Adrenal gland (tissue), 12 donors: ENCODE results near the gene TUBB4A. TPM values are rescaled to one million over a fixed set of nuclear protein-coding genes. Genes with fewer than 3 reads are reported as not detected.

Experiments used
- DNase-seq, 7 donors: peaks; one replicate each; pipeline ENCODE4 v3.0.0-alpha.2; 2019 to 2020
- H3K27ac ChIP-seq, 5 donors: fragments of 200-600 bp; sonication (generic) in 4 of 5; 1 replicate in 3 of 5; 2 replicates in 2 of 5; pipeline versions ENCODE4 v1.5.1 to v1.8.0; 2016 to 2020; ENCODE audit warnings: mild to moderate bottlenecking in 1 of 5
- H3K27me3 ChIP-seq: fragments of 200-600 bp; 2 replicates; pipeline ENCODE4 v1.8.0; 2021
- H3K36me3 ChIP-seq, 2 donors: fragments of 200-600 bp; replicated peaks in 1 of 2; 1 replicate in 1 of 2; 2 replicates in 1 of 2; pipeline versions ENCODE4 v1.5.1 to v1.8.0; 2018 to 2022
- H3K4me1 ChIP-seq, 2 donors: fragments of 200-600 bp; replicated peaks in 1 of 2; 1 replicate in 1 of 2; 2 replicates in 1 of 2; pipeline versions ENCODE4 v1.5.1 to v1.8.0; 2018 to 2021
- H3K4me3 ChIP-seq, 4 donors: fragments of 200-600 bp; sonication (generic) in 3 of 4; one replicate each; pipeline ENCODE4 v1.5.1; 2016 to 2018
- H3K9me3 ChIP-seq, 3 donors: fragments of 200-600 bp; sonication (generic) in 1 of 3; replicated peaks in 1 of 3; 1 replicate in 2 of 3; 2 replicates in 1 of 3; pipeline versions ENCODE4 v1.5.1 to v1.8.0; 2016 to 2021
- CTCF ChIP-seq, 6 experiments: fragments of 450-650 bp in 4 of 6; fragments of 200-600 bp in 2 of 6; sonication (generic) in 1 of 6; IDR thresholded peaks; 1 replicate in 5 of 6; 2 replicates in 1 of 6; pipeline versions ENCODE4 v1.5.1 to v1.8.0; 2016 to 2021; ENCODE audit warnings: antibody characterized with exemption in 6 of 6, mild to moderate bottlenecking in 2 of 6, moderate library complexity in 1 of 6
- POLR2A ChIP-seq, 2 donors: fragments of 450-650 bp; IDR thresholded peaks; one replicate each; pipeline ENCODE4 v1.6.1; 2017; ENCODE audit warnings: antibody characterized with exemption in 2 of 2, mild to moderate bottlenecking in 2 of 2, moderate library complexity in 1 of 2
- WGBS, 4 donors: extraction: QIAGEN DNeasy Blood & Tissue Kit in 2 of 4; methylation state at CpG; one replicate each; pipeline versions ENCODE4 v1.1.5 to v1.1.7; 2013 to 2017; 5-methylcytosine and 5-hydroxymethylcytosine counted together
- intact Hi-C, 2 donors: fragments of 100-400 bp; cut with DNase I; formaldehyde crosslinking; loops; one replicate each; pipeline versions ENCODE4 v1.14.1 to v1.15.0; 2022 to 2023
- polyA plus RNA-seq, 3 donors: library from polyadenylated mRNA; stranded (reverse); fragments of 200-250 nt in 2 of 3; fragments of 350-450 nt in 1 of 3; fragmentation: Illumina TruSeq in 1 of 3; extraction: RNeasy Lipid Tissue Mini Kit (QIAGEN cat#74804) in 1 of 3; gene quantifications; one replicate each; pipeline ENCODE4 v1.2.3, GENCODE V29; 2013 to 2014
- total RNA-seq, 9 donors: library from RNA; depleted of rRNA in 4 of 9; stranded (reverse); fragments of >200 nt in 4 of 9; fragments of 120-200 nt in 1 of 9; fragmentation: NEBNext Ultra II Directional in 1 of 9; extraction: Animal tissue kit (Norgen Biotek cat#: 25700) in 1 of 9; gene quantifications; one replicate each; pipeline versions ENCODE4 v1.1.0 to v1.2.4, GENCODE V29; 2013 to 2023
- donor health status: healthy with polysubstance abuse.
- donor health status: Bipolar disorder and iron deficiency.
- donor health status: DM: yes; HTN: yes; CAD: no.
- donor health status: DM: no; HTN: no; CAD: no.
- donor health status: DM: no; HTN: no; CAD: no.
- donor health status: DM: yes; HTN: yes; CAD: no.

The TUBB4A gene
- total and polyA plus RNA-seq, 12 donors, result 50.4 to 752 (median 138) TPM

GRCh38 chr19:6458695-6459261 lies 43.3 kb downstream of the TUBB4A start:
- TF ChIP-seq CTCF (IDR thresholded peaks at IDR 0.05) (peak in 1 of 6 experiments; percentile 10), POLR2A (IDR thresholded peaks at IDR 0.05) (no peak)
- Histone ChIP-seq H3K9me3 (no peaks in the 10 kb centered on the region), H3K4me1 (peaks cover 9 to 11% of the 10 kb centered on the region in 2 donors), H3K4me3 (peak overlapping the region in 3 of 4 donors; percentile 25 to 88 (median 44)), H3K27me3 (peaks cover 3% of the 10 kb centered on the region), H3K36me3 (peaks cover 0 to 12% of the 10 kb centered on the region in 2 donors), H3K27ac (peak overlapping the region in 3 of 5 donors; percentile 58 to 90 (median 72))
- 31 to 50% (median 44%) methylated on average over 6 to 16 of the region's 16 CpGs for WGBS, 4 donors
- intact Hi-C loops, result no loop called here
- DNase-seq, result peak in 2 of 7 donors; percentile 16 to 25

GRCh38 chr19:6457958-6458694 lies 44.0 kb downstream of the TUBB4A start:
- peaks cover 9 to 11% of the 10 kb centered on the region in 2 donors for H3K4me1 ChIP-seq
- H3K36me3 ChIP-seq, result peaks cover 0 to 15% of the 10 kb centered on the region in 2 donors
- H3K4me3 ChIP-seq, result peak overlapping the region in 1 of 4 donors; percentile 88
- intact Hi-C loops, result no loop called here
- peak in 2 of 7 donors; percentile 13 to 53 for DNase-seq
- WGBS, 4 donors, result 82 to 94% (median 86%) methylated on average over 3 to 17 of the region's 17 CpGs
- no peaks in the 10 kb centered on the region for H3K27me3 ChIP-seq
- no peak for TF ChIP-seq POLR2A (IDR thresholded peaks at IDR 0.05)
- no peak for TF ChIP-seq CTCF (IDR thresholded peaks at IDR 0.05)
- no peak overlapping the region for H3K27ac ChIP-seq
- H3K9me3 ChIP-seq, result no peaks in the 10 kb centered on the region

DNA sequence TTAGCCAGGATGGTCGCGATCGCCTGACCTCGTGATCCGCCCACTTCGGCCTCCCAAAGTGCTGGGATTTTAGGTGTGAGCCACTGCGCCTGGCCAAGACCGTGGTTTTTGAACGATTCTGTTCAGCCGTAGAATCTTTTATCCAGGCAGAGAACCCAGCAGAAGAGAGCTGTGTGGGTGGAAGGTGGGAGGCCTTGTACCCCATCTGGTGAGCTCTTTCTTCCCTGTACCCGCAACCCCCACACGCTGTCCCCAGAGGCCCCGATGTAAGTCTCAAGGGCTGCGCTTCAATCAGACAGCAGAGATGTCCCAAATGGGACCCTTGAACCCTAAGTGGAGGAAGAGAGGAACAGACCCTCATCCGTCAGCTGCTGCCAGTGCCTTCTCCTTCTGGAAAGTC lies 46.2 kb downstream of the TUBB4A start:
- no peaks in the 10 kb centered on the region for H3K9me3 ChIP-seq
- H3K36me3 ChIP-seq, result peaks cover 0 to 18% of the 10 kb centered on the region in 2 donors
- TF ChIP-seq CTCF (IDR thresholded peaks at IDR 0.05) (no peak), POLR2A (IDR thresholded peaks at IDR 0.05) (no peak)
- WGBS, 4 donors, result 95 to 99% (median 97%) methylated on average over 11 to 15 of the region's 15 CpGs
- no peak overlapping the region for H3K27ac ChIP-seq
- no peak for DNase-seq
- H3K4me1 ChIP-seq, result peaks cover 9 to 11% of the 10 kb centered on the region in 2 donors
- no peaks in the 10 kb centered on the region for H3K27me3 ChIP-seq
- H3K4me3 ChIP-seq, result no peak overlapping the region
- intact Hi-C loops, result no loop called here

- H3K36me3 ChIP-seq, result peaks cover 0 to 18% of the 10 kb centered on the region in 2 donors
- WGBS, 4 donors, result 96 to 100% (median 99%) methylated on average over 10 to 11 of the region's 11 CpGs
Observed at GRCh38 chr19:6453951-6454565, 48.1 kb downstream of the TUBB4A start.

More at GRCh38 chr19:6453951-6454565, 48.1 kb downstream of the TUBB4A start:
- no peak for DNase-seq
- Histone ChIP-seq H3K9me3 (no peaks in the 10 kb centered on the region), H3K4me3 (no peak overlapping the region), H3K4me1 (peaks cover 7 to 8% of the 10 kb centered on the region in 2 donors), H3K27me3 (no peaks in the 10 kb centered on the region), H3K27ac (no peak overlapping the region)
- intact Hi-C loops, result no loop called here
- TF ChIP-seq POLR2A (IDR thresholded peaks at IDR 0.05) (no peak), CTCF (IDR thresholded peaks at IDR 0.05) (no peak)
